ENCODE data around the gene GNAO1.

The GNAO1 gene

DNA sequence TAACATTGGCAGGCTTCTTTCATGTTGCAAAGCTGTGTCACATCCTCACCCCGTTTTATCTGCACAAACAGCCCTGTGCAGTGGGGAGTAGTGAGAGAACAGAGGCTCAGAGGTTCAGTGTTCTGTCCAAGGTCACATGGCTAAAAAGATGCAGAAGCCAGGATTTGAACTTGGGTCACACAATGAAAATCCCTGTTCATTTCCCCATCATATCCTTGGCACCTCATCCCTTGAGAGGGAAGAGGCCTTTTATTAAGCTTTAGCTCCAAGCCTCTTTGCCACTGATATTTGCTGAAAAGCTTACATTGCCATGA is 127.5 kb downstream of the GNAO1 start:
- no peaks in the 10 kb centered on the region for H3K9me3 ChIP-seq (ENCODE audit: low read length)
- H3K27ac ChIP-seq (ENCODE audit: low read depth, low read length): no peak overlapping the region
- H3K4me1 ChIP-seq (ENCODE audit: insufficient read depth, low read length): peaks cover 17% of the 10 kb centered on the region
- H3K4me3 ChIP-seq (ENCODE audit: low read depth in 1 of 2, low read length in 2 of 2): no peak overlapping the region
- no peaks in the 10 kb centered on the region for H3K27me3 ChIP-seq (ENCODE audit: control insufficient read depth in 1 of 2, insufficient read depth in 2 of 2, low read length in 2 of 2)
- H3K36me3 ChIP-seq (ENCODE audit: insufficient read depth, low read length): peaks cover 5% of the 10 kb centered on the region
- no peak overlapping the region for H3K9ac ChIP-seq (ENCODE audit: low read length)

DNA sequence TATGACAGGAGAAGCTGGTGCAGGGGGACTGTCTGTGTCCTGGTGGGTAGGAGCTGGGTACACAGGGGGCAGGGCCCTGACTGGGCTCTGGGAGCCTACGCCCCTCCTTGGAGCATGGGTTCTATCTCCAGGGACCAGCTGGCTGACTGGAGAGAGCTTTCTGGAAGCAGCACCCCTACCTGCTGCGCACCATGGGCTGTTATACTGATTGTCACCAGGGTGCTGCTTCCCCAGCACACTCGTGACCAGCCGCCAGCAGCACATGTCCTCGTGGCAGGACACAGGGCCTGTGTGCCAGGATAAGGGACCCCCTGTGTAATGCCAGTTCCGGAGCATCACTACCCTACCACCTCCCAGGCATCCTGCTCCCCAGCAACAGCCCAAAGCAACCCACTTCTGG is 128.1 kb downstream of the GNAO1 start:
- Histone ChIP-seq H3K9ac (ENCODE audit: low read length) (no peak overlapping the region), H3K4me1 (ENCODE audit: insufficient read depth, low read length) (peaks cover 17% of the 10 kb centered on the region), H3K27ac (ENCODE audit: low read depth, low read length) (no peak overlapping the region), H3K27me3 (ENCODE audit: control insufficient read depth in 1 of 2, insufficient read depth in 2 of 2, low read length in 2 of 2) (no peaks in the 10 kb centered on the region), H3K9me3 (ENCODE audit: low read length) (no peaks in the 10 kb centered on the region), H3K4me3 (ENCODE audit: low read depth in 1 of 2, low read length in 2 of 2) (no peak overlapping the region), H3K36me3 (ENCODE audit: insufficient read depth, low read length) (peaks cover 5% of the 10 kb centered on the region)

DNA sequence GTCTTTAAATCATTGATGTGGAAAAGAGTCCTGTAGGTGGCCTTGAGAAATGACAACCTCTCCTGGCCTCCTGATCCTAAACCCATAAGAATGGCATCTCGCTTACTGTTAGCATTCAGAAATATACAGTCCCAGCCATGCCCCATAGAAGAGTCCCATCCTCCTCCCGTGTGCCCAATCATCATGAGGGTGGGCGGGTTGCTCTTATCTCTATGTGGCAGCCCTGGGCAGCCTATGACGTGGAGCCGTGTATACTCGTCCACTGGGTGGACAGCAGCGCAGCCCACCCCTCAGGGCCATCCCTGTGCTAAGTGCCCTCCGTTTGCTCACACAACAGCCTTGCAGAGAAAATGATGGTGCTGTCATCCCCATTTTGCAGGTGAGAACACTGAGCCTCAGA is 128.8 kb downstream of the GNAO1 start:
- no peak overlapping the region for H3K27ac ChIP-seq (ENCODE audit: low read depth, low read length)
- H3K4me1 ChIP-seq (ENCODE audit: insufficient read depth, low read length): peaks cover 17% of the 10 kb centered on the region
- no peak overlapping the region for H3K4me3 ChIP-seq (ENCODE audit: low read depth in 1 of 2, low read length in 2 of 2)
- H3K36me3 ChIP-seq (ENCODE audit: insufficient read depth, low read length): peaks cover 5% of the 10 kb centered on the region
- H3K27me3 ChIP-seq (ENCODE audit: control insufficient read depth in 1 of 2, insufficient read depth in 2 of 2, low read length in 2 of 2): no peaks in the 10 kb centered on the region
- H3K9ac ChIP-seq (ENCODE audit: low read length): no peak overlapping the region
- H3K9me3 ChIP-seq (ENCODE audit: low read length): no peaks in the 10 kb centered on the region

DNA sequence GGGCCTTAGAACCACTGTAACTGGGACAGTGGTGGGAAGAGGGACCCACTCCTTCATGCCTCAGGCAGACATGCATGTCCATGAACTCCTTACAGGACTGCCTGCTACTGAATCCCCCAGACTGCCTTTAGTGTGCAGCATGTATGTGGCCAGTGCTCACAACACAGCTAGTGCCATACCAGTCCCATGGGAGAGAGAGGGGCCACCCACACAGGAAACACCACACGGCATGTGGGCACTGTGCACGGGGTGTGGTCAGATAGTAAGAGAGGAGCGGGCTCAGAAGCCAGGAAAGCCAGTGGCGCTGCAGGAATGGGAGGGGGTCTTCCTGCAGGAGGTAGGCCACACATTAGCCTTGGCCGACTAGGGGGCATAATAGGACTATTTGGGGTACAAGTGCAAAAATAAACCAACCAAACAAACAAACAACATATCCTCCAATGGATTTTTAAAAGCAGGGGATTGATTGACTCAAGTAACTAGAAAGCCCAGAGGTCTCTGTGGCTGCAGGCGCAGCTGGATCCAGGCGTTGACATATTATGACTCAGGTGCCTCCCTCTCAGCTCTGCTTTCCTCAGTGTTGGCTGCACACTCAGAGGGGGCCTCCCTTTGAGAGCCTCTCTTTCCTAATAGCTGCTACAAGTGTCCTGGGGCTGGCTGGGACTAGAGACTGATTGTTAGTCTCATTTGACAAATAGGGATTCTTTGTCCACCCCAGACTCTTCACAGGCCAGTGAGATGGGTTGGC is 129.7 kb downstream of the GNAO1 start:
- H3K27me3 ChIP-seq (ENCODE audit: control insufficient read depth in 1 of 2, insufficient read depth in 2 of 2, low read length in 2 of 2): no peaks in the 10 kb centered on the region
- H3K27ac ChIP-seq (ENCODE audit: low read depth, low read length): no peak overlapping the region
- peaks cover 17% of the 10 kb centered on the region for H3K4me1 ChIP-seq (ENCODE audit: insufficient read depth, low read length)
- no peak overlapping the region for H3K4me3 ChIP-seq (ENCODE audit: low read depth in 1 of 2, low read length in 2 of 2)
- no peaks in the 10 kb centered on the region for H3K9me3 ChIP-seq (ENCODE audit: low read length)
- peaks cover 5% of the 10 kb centered on the region for H3K36me3 ChIP-seq (ENCODE audit: insufficient read depth, low read length)
- no peak overlapping the region for H3K9ac ChIP-seq (ENCODE audit: low read length)

DNA sequence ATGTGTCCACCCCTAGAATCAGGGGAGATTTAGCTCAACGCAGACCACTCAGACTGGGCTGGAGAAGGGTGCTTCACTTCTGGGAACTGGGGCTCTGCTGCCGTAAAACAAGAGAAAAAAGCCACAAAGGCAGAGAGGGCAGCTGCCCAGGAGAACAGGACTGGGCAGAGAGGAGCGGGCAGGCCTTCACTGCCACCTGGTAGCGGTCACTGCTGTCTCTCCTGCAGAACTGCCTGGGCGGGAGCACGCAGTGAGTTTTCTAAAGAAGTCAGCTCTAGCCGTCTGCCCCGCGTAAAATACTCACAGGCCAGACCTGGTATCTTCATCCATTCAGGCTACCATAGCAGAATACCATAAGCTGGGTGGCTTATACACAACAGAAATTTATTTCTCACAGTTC is 130.3 kb downstream of the GNAO1 start:
- Histone ChIP-seq H3K36me3 (ENCODE audit: insufficient read depth, low read length) (peaks cover 5% of the 10 kb centered on the region), H3K4me3 (ENCODE audit: low read depth in 1 of 2, low read length in 2 of 2) (no peak overlapping the region), H3K27me3 (ENCODE audit: control insufficient read depth in 1 of 2, insufficient read depth in 2 of 2, low read length in 2 of 2) (no peaks in the 10 kb centered on the region), H3K27ac (ENCODE audit: low read depth, low read length) (no peak overlapping the region), H3K9me3 (ENCODE audit: low read length) (no peaks in the 10 kb centered on the region), H3K9ac (ENCODE audit: low read length) (no peak overlapping the region), H3K4me1 (ENCODE audit: insufficient read depth, low read length) (peaks cover 17% of the 10 kb centered on the region)

DNA sequence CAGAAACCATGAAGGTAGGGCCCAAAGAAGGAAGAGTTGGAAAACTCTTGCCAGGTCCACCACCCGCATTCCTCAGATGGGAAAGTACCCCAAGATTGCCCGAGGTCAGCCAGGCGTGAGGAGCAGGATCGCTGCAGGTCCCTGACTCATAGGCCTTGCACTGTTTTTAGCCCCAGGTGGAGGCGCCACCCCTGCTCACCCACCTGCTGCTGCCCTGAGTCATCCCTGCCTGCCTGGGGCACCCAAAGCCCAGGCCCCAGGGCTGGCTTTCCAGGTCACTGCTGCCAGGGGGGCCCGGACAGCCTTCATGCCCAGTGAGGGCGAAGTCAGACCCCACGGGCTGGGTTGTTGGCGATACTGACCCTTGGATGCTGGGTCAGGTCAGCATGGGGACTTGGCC is 133.1 kb downstream of the GNAO1 start:
- no peak overlapping the region for H3K4me3 ChIP-seq (ENCODE audit: low read depth in 1 of 2, low read length in 2 of 2)
- H3K4me1 ChIP-seq (ENCODE audit: insufficient read depth, low read length): peaks cover 4% of the 10 kb centered on the region
- no peak overlapping the region for H3K27ac ChIP-seq (ENCODE audit: low read depth, low read length)
- H3K9me3 ChIP-seq (ENCODE audit: low read length): no peaks in the 10 kb centered on the region
- peaks cover 15% of the 10 kb centered on the region for H3K36me3 ChIP-seq (ENCODE audit: insufficient read depth, low read length)
- no peak overlapping the region for H3K9ac ChIP-seq (ENCODE audit: low read length)
- H3K27me3 ChIP-seq (ENCODE audit: control insufficient read depth in 1 of 2, insufficient read depth in 2 of 2, low read length in 2 of 2): no peaks in the 10 kb centered on the region

DNA sequence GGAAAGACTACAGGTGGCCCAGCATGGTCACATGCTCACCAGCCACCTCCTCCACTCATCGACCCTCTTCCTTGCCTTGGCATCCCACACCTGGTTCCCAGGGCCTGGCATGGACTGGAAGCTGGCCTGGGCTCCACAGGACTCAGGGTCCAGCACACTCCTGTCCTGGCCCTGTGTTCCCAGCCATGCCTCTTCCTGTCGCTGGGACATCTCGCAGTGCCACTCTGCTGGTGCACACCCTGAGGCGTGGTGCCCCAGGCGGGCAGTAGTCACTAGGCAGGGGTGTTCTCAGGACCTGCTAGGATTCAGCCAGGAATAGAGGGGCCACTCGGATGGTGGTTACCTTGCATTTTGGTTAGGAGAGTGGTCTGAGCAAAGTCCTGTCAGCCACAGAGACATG is 134.7 kb downstream of the GNAO1 start:
- Histone ChIP-seq H3K9me3 (ENCODE audit: low read length) (no peaks in the 10 kb centered on the region), H3K4me3 (ENCODE audit: low read depth in 1 of 2, low read length in 2 of 2) (no peak overlapping the region), H3K4me1 (ENCODE audit: insufficient read depth, low read length) (peaks cover 4% of the 10 kb centered on the region), H3K27me3 (ENCODE audit: control insufficient read depth in 1 of 2, insufficient read depth in 2 of 2, low read length in 2 of 2) (no peaks in the 10 kb centered on the region), H3K36me3 (ENCODE audit: insufficient read depth, low read length) (peaks cover 20% of the 10 kb centered on the region), H3K9ac (ENCODE audit: low read length) (no peak overlapping the region), H3K27ac (ENCODE audit: low read depth, low read length) (no peak overlapping the region)

DNA sequence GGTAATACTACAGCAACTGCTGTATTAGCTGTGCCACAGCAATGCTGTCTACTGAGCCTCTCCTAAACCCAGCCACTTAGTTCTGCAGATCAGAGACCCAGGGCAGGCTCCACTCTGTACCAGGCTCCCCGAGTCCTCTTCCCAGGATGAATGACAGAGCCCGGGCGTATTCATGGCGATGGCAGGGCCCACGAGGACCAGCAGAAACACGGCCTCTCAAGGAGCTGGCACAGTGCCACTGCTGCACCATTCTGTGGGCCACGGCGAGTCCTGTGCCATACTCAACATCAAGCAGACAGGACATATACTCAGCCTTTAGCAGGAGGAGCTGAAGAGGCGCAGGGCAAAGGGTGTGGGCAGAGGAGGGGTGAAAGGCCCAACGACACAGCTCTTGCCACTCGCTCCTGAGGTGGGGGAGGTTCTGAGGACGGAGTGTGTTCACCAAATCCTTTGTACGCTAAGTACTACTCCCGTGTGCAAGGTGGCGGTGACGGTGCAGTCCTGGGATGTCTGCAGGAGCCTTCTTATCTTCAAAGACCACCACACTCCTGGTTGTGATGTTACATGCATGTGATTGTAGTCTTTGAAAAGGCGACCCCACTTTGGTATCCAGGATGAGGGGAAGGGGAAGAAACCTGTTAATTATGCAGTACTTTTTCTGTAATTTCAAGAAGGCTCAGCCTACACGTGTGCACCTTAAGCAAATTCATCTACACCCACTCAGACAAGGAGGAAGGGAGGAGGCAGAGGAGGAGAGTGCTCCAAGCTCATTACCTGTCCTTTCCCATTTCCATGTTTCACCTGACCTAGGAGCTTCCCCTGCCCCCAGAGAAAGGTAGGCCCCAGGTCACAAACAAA is 136.0 kb downstream of the GNAO1 start:
- peaks cover 20% of the 10 kb centered on the region for H3K36me3 ChIP-seq (ENCODE audit: insufficient read depth, low read length)
- no peaks in the 10 kb centered on the region for H3K27me3 ChIP-seq (ENCODE audit: control insufficient read depth in 1 of 2, insufficient read depth in 2 of 2, low read length in 2 of 2)
- H3K27ac ChIP-seq (ENCODE audit: low read depth, low read length): no peak overlapping the region
- peaks cover 4% of the 10 kb centered on the region for H3K4me1 ChIP-seq (ENCODE audit: insufficient read depth, low read length)
- no peaks in the 10 kb centered on the region for H3K9me3 ChIP-seq (ENCODE audit: low read length)
- no peak overlapping the region for H3K4me3 ChIP-seq (ENCODE audit: low read depth in 1 of 2, low read length in 2 of 2)
- H3K9ac ChIP-seq (ENCODE audit: low read length): no peak overlapping the region

DNA sequence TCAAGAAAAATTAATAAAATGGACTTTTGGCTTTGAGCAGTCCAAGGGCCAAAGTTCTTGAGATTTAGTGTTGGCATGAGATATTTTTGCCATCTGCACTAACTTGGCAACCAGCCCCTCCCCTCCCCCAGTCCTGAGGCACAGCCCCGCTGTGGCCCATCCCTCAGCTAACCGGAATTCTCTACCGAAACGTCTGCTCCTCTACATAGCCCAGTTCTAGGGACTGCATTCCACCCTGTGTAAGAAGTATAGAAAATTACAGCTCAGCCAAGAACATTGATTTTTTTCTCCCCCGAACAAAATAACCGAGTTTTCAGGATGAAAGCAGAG is 136.6 kb downstream of the GNAO1 start:
- H3K4me1 ChIP-seq (ENCODE audit: insufficient read depth, low read length): peaks cover 4% of the 10 kb centered on the region
- peaks cover 20% of the 10 kb centered on the region for H3K36me3 ChIP-seq (ENCODE audit: insufficient read depth, low read length)
- H3K27me3 ChIP-seq (ENCODE audit: control insufficient read depth in 1 of 2, insufficient read depth in 2 of 2, low read length in 2 of 2): no peaks in the 10 kb centered on the region
- no peaks in the 10 kb centered on the region for H3K9me3 ChIP-seq (ENCODE audit: low read length)
- H3K4me3 ChIP-seq (ENCODE audit: low read depth in 1 of 2, low read length in 2 of 2): no peak overlapping the region
- no peak overlapping the region for H3K9ac ChIP-seq (ENCODE audit: low read length)
- no peak overlapping the region for H3K27ac ChIP-seq (ENCODE audit: low read depth, low read length)

DNA sequence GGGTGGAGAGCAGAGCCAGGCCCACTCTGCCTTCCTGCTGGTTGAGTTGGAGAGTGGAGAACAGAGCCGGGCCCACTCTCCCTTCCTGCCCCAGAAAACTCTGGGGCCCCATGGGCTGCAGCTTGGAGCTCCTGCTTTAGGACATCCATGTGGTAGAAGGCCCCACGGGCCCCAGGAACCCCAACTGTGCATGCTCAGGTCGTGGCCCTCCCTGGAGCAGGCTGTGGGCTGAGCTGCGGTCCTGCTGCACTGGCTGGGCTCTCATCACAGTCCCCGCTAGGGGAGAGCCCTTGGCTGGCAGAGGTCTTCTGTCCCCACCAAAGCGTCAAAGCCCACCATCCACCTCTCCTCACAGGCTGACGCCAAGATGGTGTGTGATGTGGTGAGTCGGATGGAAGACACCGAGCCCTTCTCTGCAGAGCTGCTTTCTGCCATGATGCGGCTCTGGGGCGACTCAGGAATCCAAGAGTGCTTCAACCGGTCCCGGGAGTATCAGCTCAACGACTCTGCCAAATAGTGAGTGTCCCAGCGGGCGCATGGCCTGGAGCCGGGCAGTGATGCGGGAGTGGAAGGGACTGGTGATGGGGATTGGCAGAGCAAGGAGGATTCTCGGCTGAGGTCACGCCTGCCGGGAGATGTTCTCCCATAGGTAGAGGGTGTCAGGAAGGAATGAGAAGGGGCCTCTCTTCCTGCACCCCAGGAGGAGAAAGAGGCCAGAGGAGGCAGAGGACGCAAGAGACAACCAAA is 137.2 kb downstream of the GNAO1 start:
- Histone ChIP-seq H3K4me3 (ENCODE audit: low read depth in 1 of 2, low read length in 2 of 2) (no peak overlapping the region), H3K4me1 (ENCODE audit: insufficient read depth, low read length) (peaks cover 4% of the 10 kb centered on the region), H3K9me3 (ENCODE audit: low read length) (no peaks in the 10 kb centered on the region), H3K27me3 (ENCODE audit: control insufficient read depth in 1 of 2, insufficient read depth in 2 of 2, low read length in 2 of 2) (no peaks in the 10 kb centered on the region), H3K9ac (ENCODE audit: low read length) (no peak overlapping the region), H3K27ac (ENCODE audit: low read depth, low read length) (no peak overlapping the region), H3K36me3 (ENCODE audit: insufficient read depth, low read length) (peaks cover 20% of the 10 kb centered on the region)

DNA sequence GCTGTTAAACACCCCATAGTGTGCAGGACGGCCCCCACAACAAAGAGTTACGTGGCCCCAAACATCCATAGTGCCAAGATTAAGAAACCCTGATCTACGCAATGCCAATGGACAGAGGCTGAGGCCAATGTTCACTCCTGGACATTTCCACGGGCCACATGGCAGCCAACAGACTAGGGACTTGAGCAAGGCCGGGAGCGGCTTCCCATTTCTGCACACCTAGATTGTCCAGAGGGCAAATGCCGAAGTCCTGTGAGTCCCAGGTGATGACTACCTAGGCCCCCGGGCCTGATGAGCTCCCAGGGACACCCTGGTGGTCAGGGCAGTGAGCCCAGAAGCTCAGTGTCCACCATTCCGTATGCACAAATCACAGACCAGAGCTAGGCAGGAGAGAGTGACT is 138.6 kb downstream of the GNAO1 start:
- no peak overlapping the region for H3K4me3 ChIP-seq (ENCODE audit: low read depth in 1 of 2, low read length in 2 of 2)
- H3K36me3 ChIP-seq (ENCODE audit: insufficient read depth, low read length): peaks cover 20% of the 10 kb centered on the region
- H3K9ac ChIP-seq (ENCODE audit: low read length): no peak overlapping the region
- no peaks in the 10 kb centered on the region for H3K27me3 ChIP-seq (ENCODE audit: control insufficient read depth in 1 of 2, insufficient read depth in 2 of 2, low read length in 2 of 2)
- no peak overlapping the region for H3K27ac ChIP-seq (ENCODE audit: low read depth, low read length)
- H3K4me1 ChIP-seq (ENCODE audit: insufficient read depth, low read length): peaks cover 4% of the 10 kb centered on the region
- H3K9me3 ChIP-seq (ENCODE audit: low read length): no peaks in the 10 kb centered on the region
